Ovary (tissue), 9 donors: Measurements from ENCODE around the gene HOXB2. TPM values are rescaled to one million over a fixed set of nuclear protein-coding genes. Genes with fewer than 3 reads are reported as not detected.
A peak's percentile ranks its signal among the peaks of the same experiment; 100 is the strongest.

ENCODE experiments used
- DNase-seq, 5 donors: peaks; one replicate each; pipeline ENCODE4 v3.0.0-alpha.2; 2019 to 2020
- H3K27ac ChIP-seq, 2 donors: fragments of 200-600 bp; one replicate each; pipeline versions ENCODE4 v1.5.1 to v1.8.0; 2019 to 2022
- H3K27me3 ChIP-seq: fragments of 200-600 bp; one replicate; pipeline ENCODE4 v1.8.0; 2022
- H3K36me3 ChIP-seq: fragments of 200-600 bp; sonication (generic); one replicate; pipeline ENCODE4 v1.5.1; 2019
- H3K4me1 ChIP-seq: one replicate; pipeline ENCODE4 v1.8.1; 2013; ENCODE audit warnings: mild to moderate bottlenecking, moderate library complexity; ENCODE audit not compliant: insufficient read depth
- H3K4me3 ChIP-seq: fragments of 200-600 bp; sonication (generic); one replicate; pipeline ENCODE4 v1.5.1; 2017
- H3K9me3 ChIP-seq, 2 donors: fragments of 200-600 bp in 1 of 2; sonication (generic) in 1 of 2; one replicate each; pipeline versions ENCODE4 v1.5.1 to v1.8.1; 2013 to 2019; ENCODE audit warnings: mild to moderate bottlenecking in 1 of 2, moderate library complexity in 1 of 2
- CTCF ChIP-seq, 3 donors: fragments of 450-650 bp in 2 of 3; fragments of 200-600 bp in 1 of 3; IDR thresholded peaks; one replicate each; pipeline versions ENCODE4 v1.5.1 to v1.8.0; 2016 to 2022; ENCODE audit warnings: antibody characterized with exemption in 3 of 3, mild to moderate bottlenecking in 1 of 3
- EP300 ChIP-seq: sonication (generic); formaldehyde crosslinking; IDR thresholded peaks from one replicate; pipeline ENCODE4 v1.6.1; 2017; ENCODE audit warnings: antibody characterized with exemption
- POLR2A ChIP-seq: fragments of 450-650 bp; IDR thresholded peaks from one replicate; pipeline ENCODE4 v1.6.1; 2017; ENCODE audit warnings: antibody characterized with exemption, mild to moderate bottlenecking, moderate library complexity
- WGBS, 3 donors: extraction: QIAGEN DNeasy Blood & Tissue Kit in 1 of 3; methylation state at CpG; one replicate each; pipeline versions ENCODE4 v1.1.5 to v1.1.7; 2013 to 2017; 5-methylcytosine and 5-hydroxymethylcytosine counted together
- intact Hi-C, 4 donors: fragments of 100-400 bp; cut with DNase I; formaldehyde crosslinking; loops; one replicate each; pipeline versions ENCODE4 v1.11.0 to v1.15.1; 2022 to 2023
- polyA plus RNA-seq, 2 donors: library from polyadenylated mRNA; stranded (reverse); fragments of 200-250 nt in 1 of 2; fragments of 350-450 nt in 1 of 2; fragmentation: Illumina TruSeq in 1 of 2; extraction: RNeasy Lipid Tissue Mini Kit (QIAGEN cat#74804) in 1 of 2; gene quantifications; one replicate each; pipeline ENCODE4 v1.2.3, GENCODE V29; 2013 to 2014
- total RNA-seq, 7 donors: library from RNA; depleted of rRNA in 2 of 7; stranded (reverse); fragments of >200 nt in 2 of 7; fragmentation: NEBNext Ultra II Directional in 3 of 7; extraction: Animal tissue kit (Norgen Biotek cat#: 25700) in 3 of 7; gene quantifications; one replicate each; pipeline versions ENCODE4 v1.1.0 to v1.2.4, GENCODE V29; 2016 to 2023
- donor health status: DM: no; HTN: no; CAD: no; lungs with moderate emphysema.
- donor health status: DM: no; HTN: no; CAD: no.
- donor health status: Bipolar disorder and iron deficiency.
- donor health status: DM: yes; HTN: yes; CAD: no.
- donor health status: DM: no; HTN: no; CAD: no.
- donor health status: DM: yes; HTN: yes; CAD: no.

Gene HOXB2
- total and polyA plus RNA-seq, 9 donors: 1.2 to 24.5 (median 7.0) TPM

DNA sequence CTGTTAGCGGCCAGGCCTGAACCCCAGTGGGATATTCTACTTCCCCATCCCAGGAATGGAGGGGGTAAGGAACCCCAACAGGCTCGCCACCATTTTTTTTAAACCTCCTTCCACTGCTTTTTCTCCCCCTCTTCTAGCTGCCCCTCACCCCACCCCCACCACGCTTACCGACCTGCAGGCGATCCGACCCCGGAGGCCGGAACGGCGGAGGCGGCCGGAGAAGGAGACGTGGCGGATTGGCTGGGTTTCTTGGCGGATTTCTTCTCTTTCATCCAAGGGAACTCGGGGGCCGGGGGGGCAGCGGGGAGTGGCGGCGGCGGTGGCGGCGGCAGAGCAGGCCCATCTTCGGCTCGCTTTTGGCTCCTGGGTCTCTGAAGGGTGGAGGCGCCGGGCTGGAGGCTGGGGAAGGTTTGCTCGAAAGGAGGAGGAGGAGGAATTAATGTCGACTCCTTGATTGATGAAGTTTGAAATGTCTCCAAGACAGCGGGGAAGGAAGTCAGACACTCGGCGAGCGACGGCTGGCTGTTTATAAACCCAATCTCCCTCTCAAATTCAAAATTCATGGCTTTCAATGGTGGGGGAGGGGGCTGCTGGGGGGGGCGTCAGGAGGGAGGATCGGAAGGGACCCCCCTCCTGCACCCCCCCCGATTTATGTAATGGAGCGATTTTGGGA lies 424 bp downstream of the HOXB2 start:
- H3K4me3 ChIP-seq: peak overlapping the region; percentile 54
- DNase-seq: peak in 4 of 5 donors; percentile 30 to 68 (median 44)
- no peaks in the 10 kb centered on the region for H3K4me1 ChIP-seq
- TF ChIP-seq EP300 (no peak), POLR2A (no peak), CTCF (IDR thresholded peaks at IDR 0.05) (no peak)
- no peaks in the 10 kb centered on the region for H3K27me3 ChIP-seq
- 4 to 6% (median 5%) methylated on average over 38 of the region's 38 CpGs for WGBS, 3 donors
- intact Hi-C loops: loop anchor here in 1 of 4 donors (5.0 kb wide), 1 partner anchor 1608 kb away; the partner anchor contains the start of gene PPP1R9B
- H3K9me3 ChIP-seq: no peaks in the 10 kb centered on the region
- H3K27ac ChIP-seq: peak overlapping the region; percentile 35 to 54
- H3K36me3 ChIP-seq: no peaks in the 10 kb centered on the region

GRCh38 chr17:48543854-48544348 lies 1.0 kb downstream of the HOXB2 start:
- WGBS, 3 donors: 5 to 13% (median 8%) methylated on average over 20 of the region's 20 CpGs
- H3K4me1 ChIP-seq: no peaks in the 10 kb centered on the region
- intact Hi-C loops: no loop called here
- peak overlapping the region; percentile 54 for H3K4me3 ChIP-seq
- H3K36me3 ChIP-seq: no peaks in the 10 kb centered on the region
- TF ChIP-seq POLR2A: no peak
- no peak for TF ChIP-seq CTCF (IDR thresholded peaks at IDR 0.05)
- no peak for TF ChIP-seq EP300
- H3K9me3 ChIP-seq: no peaks in the 10 kb centered on the region
- no peaks in the 10 kb centered on the region for H3K27me3 ChIP-seq
- DNase-seq: no peak
- H3K27ac ChIP-seq: peak overlapping the region in 1 of 2 donors; percentile 54

GRCh38 chr17:48543107-48543853 lies 1.6 kb downstream of the HOXB2 start:
- TF ChIP-seq POLR2A (no peak), CTCF (IDR thresholded peaks at IDR 0.05) (no peak), EP300 (no peak)
- Histone ChIP-seq H3K4me1 (no peaks in the 10 kb centered on the region), H3K27me3 (no peaks in the 10 kb centered on the region), H3K9me3 (no peaks in the 10 kb centered on the region), H3K36me3 (no peaks in the 10 kb centered on the region), H3K4me3 (peak overlapping the region; percentile 54), H3K27ac (peak overlapping the region; percentile 52 to 54)
- no peak for DNase-seq
- 1% methylated on average over 71 to 72 of the region's 72 CpGs for WGBS, 3 donors
- intact Hi-C loops: no loop called here

DNA sequence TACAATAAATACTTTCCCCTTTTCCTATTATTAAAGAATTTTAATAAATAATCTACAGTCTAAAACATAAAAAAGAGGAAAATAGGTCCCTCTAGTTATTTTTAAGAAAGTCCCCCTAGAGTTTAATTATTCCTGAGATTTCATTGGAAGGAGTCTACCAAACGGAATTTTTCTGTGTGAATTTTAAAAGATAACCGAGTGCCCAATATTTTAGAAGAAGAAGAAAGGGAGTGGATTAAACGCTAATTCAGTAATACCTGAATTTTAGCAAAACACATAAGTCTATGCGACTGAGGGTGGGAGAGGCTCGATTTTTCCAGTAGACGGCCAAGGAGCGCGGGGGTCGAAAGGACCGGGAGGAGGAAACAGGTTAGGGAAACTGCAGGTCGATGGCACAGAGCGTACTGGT lies 2.2 kb downstream of the HOXB2 start:
- peak overlapping the region; percentile 54 for H3K4me3 ChIP-seq
- whole genome bisulfite sequencing, 3 donors: 7 to 9% (median 8%) methylated on average over 12 of the region's 12 CpGs
- H3K36me3 ChIP-seq: no peaks in the 10 kb centered on the region
- no peaks in the 10 kb centered on the region for H3K4me1 ChIP-seq
- intact Hi-C loops: no loop called here
- TF ChIP-seq POLR2A: no peak
- no peak for TF ChIP-seq CTCF (IDR thresholded peaks at IDR 0.05)
- no peak for TF ChIP-seq EP300
- H3K9me3 ChIP-seq: no peaks in the 10 kb centered on the region
- H3K27me3 ChIP-seq: no peaks in the 10 kb centered on the region
- peak overlapping the region in 1 of 2 donors; percentile 52 for H3K27ac ChIP-seq
- no peak for DNase-seq
